Gastrocnemius medialis (tissue), 4 donors: ENCODE data around the gene IL9.

ENCODE experiments used
- POLR2A ChIP-seq, 2 donors: fragments of 450-650 bp; IDR thresholded peaks; one replicate each; pipeline ENCODE4 v1.6.1; 2017; ENCODE audit warnings: antibody characterized with exemption in 2 of 2, mild to moderate bottlenecking in 2 of 2, moderate library complexity in 2 of 2
- TF ChIP-seq, protein P1 (sequence below), 5 experiments: fragments of 450-650 bp in 3 of 5; fragments of 200-600 bp in 2 of 5; sonication (generic) in 2 of 5; IDR thresholded peaks in 4 of 5; conservative IDR thresholded peaks in 1 of 5; 1 replicate in 4 of 5; 2 replicates in 1 of 5; pipeline ENCODE4 v1.5.1; 2016 to 2019; ENCODE audit warnings: antibody characterized with exemption in 5 of 5, mild to moderate bottlenecking in 3 of 5, moderate library complexity in 3 of 5

DNA sequence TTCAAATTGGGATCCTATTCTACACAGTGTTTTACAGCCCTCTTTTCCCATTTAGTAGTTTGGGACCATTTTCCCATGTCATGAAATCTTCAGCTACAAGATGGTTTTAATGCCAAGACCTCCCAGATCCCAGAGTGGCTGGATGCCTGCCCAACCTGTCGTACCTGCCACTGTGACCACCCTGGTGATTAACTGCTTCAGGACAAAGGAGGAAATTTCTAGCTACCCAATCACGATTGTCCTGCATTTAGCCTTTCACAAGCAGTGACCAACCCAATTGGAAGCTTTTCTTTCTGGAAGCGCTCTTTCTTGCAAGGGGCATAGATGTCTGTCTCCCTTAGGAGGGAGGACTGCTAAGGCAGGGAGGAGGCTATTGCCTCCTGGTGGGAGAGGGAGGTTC is 13.8 kb downstream of the IL9 start:
- TF ChIP-seq, protein P1, sequence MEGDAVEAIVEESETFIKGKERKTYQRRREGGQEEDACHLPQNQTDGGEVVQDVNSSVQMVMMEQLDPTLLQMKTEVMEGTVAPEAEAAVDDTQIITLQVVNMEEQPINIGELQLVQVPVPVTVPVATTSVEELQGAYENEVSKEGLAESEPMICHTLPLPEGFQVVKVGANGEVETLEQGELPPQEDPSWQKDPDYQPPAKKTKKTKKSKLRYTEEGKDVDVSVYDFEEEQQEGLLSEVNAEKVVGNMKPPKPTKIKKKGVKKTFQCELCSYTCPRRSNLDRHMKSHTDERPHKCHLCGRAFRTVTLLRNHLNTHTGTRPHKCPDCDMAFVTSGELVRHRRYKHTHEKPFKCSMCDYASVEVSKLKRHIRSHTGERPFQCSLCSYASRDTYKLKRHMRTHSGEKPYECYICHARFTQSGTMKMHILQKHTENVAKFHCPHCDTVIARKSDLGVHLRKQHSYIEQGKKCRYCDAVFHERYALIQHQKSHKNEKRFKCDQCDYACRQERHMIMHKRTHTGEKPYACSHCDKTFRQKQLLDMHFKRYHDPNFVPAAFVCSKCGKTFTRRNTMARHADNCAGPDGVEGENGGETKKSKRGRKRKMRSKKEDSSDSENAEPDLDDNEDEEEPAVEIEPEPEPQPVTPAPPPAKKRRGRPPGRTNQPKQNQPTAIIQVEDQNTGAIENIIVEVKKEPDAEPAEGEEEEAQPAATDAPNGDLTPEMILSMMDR (IDR thresholded peaks at IDR 0.05 in 4 of 5, conservative IDR thresholded peaks at IDR 0.05 in 1 of 5): no peak
- TF ChIP-seq POLR2A (IDR thresholded peaks at IDR 0.05): no peak
